Testis (tissue), 3 donors: ENCODE measurements around the gene EYA2. TPM values are rescaled to one million over a fixed set of nuclear protein-coding genes. Genes with fewer than 3 reads are reported as not detected.

Experiments used
- DNase-seq: peaks from one replicate; pipeline ENCODE4 v3.0.0-alpha.2; 2019
- H3K27ac ChIP-seq, 2 donors: fragments of 200-600 bp; sonication (generic); one replicate each; pipeline ENCODE4 v1.5.1; 2019
- H3K27me3 ChIP-seq: fragments of 200-600 bp; sonication (generic); one replicate; pipeline ENCODE4 v1.5.1; 2019
- H3K36me3 ChIP-seq: fragments of 200-600 bp; sonication (generic); one replicate; pipeline ENCODE4 v1.5.1; 2017; ENCODE audit warnings: low read depth; ENCODE audit errors: missing control alignments
- H3K4me1 ChIP-seq: fragments of 200-600 bp; sonication (generic); one replicate; pipeline ENCODE4 v1.5.1; 2019
- H3K4me3 ChIP-seq, 2 donors: fragments of 200-600 bp; sonication (generic); one replicate each; pipeline ENCODE4 v1.5.1; 2017 to 2019
- H3K9me3 ChIP-seq: fragments of 200-600 bp; sonication (generic); one replicate; pipeline ENCODE4 v1.5.1; 2017
- CTCF ChIP-seq, 3 experiments: fragments of 450-650 bp in 2 of 3; fragments of 200-600 bp in 1 of 3; sonication (generic) in 1 of 3; IDR thresholded peaks; one replicate each; pipeline ENCODE4 v1.5.1; 2016 to 2019; ENCODE audit warnings: antibody characterized with exemption in 3 of 3, mild to moderate bottlenecking in 2 of 3, moderate library complexity in 1 of 3
- POLR2A ChIP-seq: fragments of 450-650 bp; IDR thresholded peaks from one replicate; pipeline ENCODE4 v1.6.1; 2017; ENCODE audit warnings: antibody characterized with exemption, mild to moderate bottlenecking, moderate library complexity
- WGBS, 2 donors: methylation state at CpG; one replicate each; pipeline ENCODE4 v1.1.5; 2018; 5-methylcytosine and 5-hydroxymethylcytosine counted together
- intact Hi-C: fragments of 100-400 bp; cut with DNase I; formaldehyde crosslinking; loops from one replicate; pipeline ENCODE4 v1.15.1; 2023; ENCODE audit warnings: low total_unique reads
- polyA plus RNA-seq: library from polyadenylated mRNA; stranded (reverse); fragments of 350-450 nt; fragmentation: Illumina TruSeq; extraction: RNeasy Lipid Tissue Mini Kit (QIAGEN cat#74804); gene quantifications from one replicate; pipeline ENCODE4 v1.2.3, GENCODE V29; 2014; ENCODE audit warnings: low read depth, low replicate concordance; ENCODE audit not compliant: insufficient read depth
- total RNA-seq, 2 donors: library from RNA; depleted of rRNA; stranded (reverse); fragments of >200 nt; gene quantifications; one replicate each; pipeline ENCODE4 v1.2.3, GENCODE V29; 2016

EYA2 gene
- total and polyA plus RNA-seq, 3 donors from 2014 or later = 14.6 to 17.2 (median 16.2) TPM

GRCh38 chr20:47018381-47018780 lies 123.7 kb downstream of the EYA2 start:
- H3K9me3 ChIP-seq = no peaks in the 10 kb centered on the region
- TF ChIP-seq POLR2A (no peak), CTCF (IDR thresholded peaks at IDR 0.05) (no peak)
- no peaks in the 10 kb centered on the region for H3K27me3 ChIP-seq
- H3K4me1 ChIP-seq = peaks cover 3% of the 10 kb centered on the region
- H3K27ac ChIP-seq = no peak overlapping the region
- no peak overlapping the region for H3K4me3 ChIP-seq
- 51 to 52% methylated on average over 11 of the region's 11 CpGs for WGBS, 2 donors
- no peaks in the 10 kb centered on the region for H3K36me3 ChIP-seq
- intact Hi-C loops = no loop called here
- DNase-seq = no peak

- intact Hi-C loops = no loop called here
- Histone ChIP-seq H3K4me1 (peaks cover 3% of the 10 kb centered on the region), H3K4me3 (no peak overlapping the region), H3K9me3 (no peaks in the 10 kb centered on the region), H3K36me3 (no peaks in the 10 kb centered on the region), H3K27me3 (no peaks in the 10 kb centered on the region), H3K27ac (no peak overlapping the region)
- TF ChIP-seq CTCF (IDR thresholded peaks at IDR 0.05) = no peak
- no peak for TF ChIP-seq POLR2A
- 26 to 41% methylated on average over 7 of the region's 7 CpGs for WGBS, 2 donors
- DNase-seq = no peak
These were observed 124.6 kb downstream of the EYA2 start for GRCh38 chr20:47019121-47019824.

GRCh38 chr20:47020231-47020630 lies 125.6 kb downstream of the EYA2 start:
- H3K9me3 ChIP-seq = no peaks in the 10 kb centered on the region
- H3K4me1 ChIP-seq = peaks cover 3% of the 10 kb centered on the region
- 83 to 84% methylated on average over 2 of the region's 2 CpGs for WGBS, 2 donors
- H3K4me3 ChIP-seq = no peak overlapping the region
- no peak for DNase-seq
- H3K36me3 ChIP-seq = no peaks in the 10 kb centered on the region
- intact Hi-C loops = no loop called here
- TF ChIP-seq CTCF (IDR thresholded peaks at IDR 0.05) = no peak
- no peak for TF ChIP-seq POLR2A
- no peak overlapping the region for H3K27ac ChIP-seq
- no peaks in the 10 kb centered on the region for H3K27me3 ChIP-seq

- Histone ChIP-seq H3K4me1 (peaks cover 3% of the 10 kb centered on the region), H3K27ac (no peak overlapping the region), H3K4me3 (no peak overlapping the region), H3K27me3 (no peaks in the 10 kb centered on the region), H3K36me3 (no peaks in the 10 kb centered on the region), H3K9me3 (no peaks in the 10 kb centered on the region)
- no peak for DNase-seq
- intact Hi-C loops = no loop called here
- 68 to 79% methylated on average over 4 of the region's 4 CpGs for WGBS, 2 donors
- TF ChIP-seq POLR2A (no peak), CTCF (IDR thresholded peaks at IDR 0.05) (no peak)
These were observed 127.2 kb downstream of the EYA2 start for GRCh38 chr20:47021850-47022249.

- H3K4me3 ChIP-seq = no peak overlapping the region
- intact Hi-C loops = no loop called here
- no peaks in the 10 kb centered on the region for H3K27me3 ChIP-seq
- WGBS, 2 donors = 68 to 76% methylated on average over 3 of the region's 3 CpGs
- TF ChIP-seq CTCF (IDR thresholded peaks at IDR 0.05) (no peak), POLR2A (no peak)
- no peaks in the 10 kb centered on the region for H3K36me3 ChIP-seq
- no peak overlapping the region for H3K27ac ChIP-seq
- H3K4me1 ChIP-seq = peaks cover 3% of the 10 kb centered on the region
- H3K9me3 ChIP-seq = no peaks in the 10 kb centered on the region
- no peak for DNase-seq
These were observed 129.9 kb downstream of the EYA2 start for GRCh38 chr20:47024461-47024937.
